Measurements from ENCODE around the gene BAHD1.

The BAHD1 gene

GRCh38 chr15:40469776-40470390, 29.1 kb downstream of the BAHD1 start:
- TF ChIP-seq CTCF (IDR thresholded peaks at IDR 0.05; ENCODE audit: poor library complexity, severe bottlenecking), result no peak
- Histone ChIP-seq H3K36me3 (ENCODE audit: low read depth) (no peaks in the 10 kb centered on the region), H3K4me3 (ENCODE audit: severe bottlenecking) (no peak overlapping the region), H3K27me3 (ENCODE audit: insufficient read depth, poor library complexity, severe bottlenecking) (no peaks in the 10 kb centered on the region), H3K27ac (ENCODE audit: poor library complexity, severe bottlenecking) (peak overlapping the region; percentile 64), H3K4me1 (ENCODE audit: insufficient read depth, poor library complexity, severe bottlenecking) (peaks cover 6% of the 10 kb centered on the region), H3K9me3 (ENCODE audit: severe bottlenecking) (no peaks in the 10 kb centered on the region)
- DNase-seq (ENCODE audit: low spot score), result no peak
- ATAC-seq (ENCODE audit: low read depth), result no peak

GRCh38 chr15:40470423-40471104, 29.8 kb downstream of the BAHD1 start, which contains the start of gene CHST14:
CHST14 (plus strand) TSS chr15:40470984; CDS start chr15:40471214, 230 bp downstream.
- peak within 1 kb of the TSS; percentile 45 for H3K4me3 ChIP-seq (ENCODE audit: severe bottlenecking)
- H3K4me1 ChIP-seq (ENCODE audit: insufficient read depth, poor library complexity, severe bottlenecking), result peaks cover 6% of the 10 kb centered on the region
- ATAC-seq (ENCODE audit: low read depth), result peak; percentile 49
- no peaks in the 10 kb centered on the region for H3K9me3 ChIP-seq (ENCODE audit: severe bottlenecking)
- no peaks in the 10 kb centered on the region for H3K36me3 ChIP-seq (ENCODE audit: low read depth)
- H3K27me3 ChIP-seq (ENCODE audit: insufficient read depth, poor library complexity, severe bottlenecking), result no peaks in the 10 kb centered on the region
- peak; percentile 24 for TF ChIP-seq CTCF (IDR thresholded peaks at IDR 0.05; ENCODE audit: poor library complexity, severe bottlenecking)
- H3K27ac ChIP-seq (ENCODE audit: poor library complexity, severe bottlenecking), result peak within 1 kb of the TSS; percentile 64
- DNase-seq (ENCODE audit: low spot score), result no peak

- peaks cover 6% of the 10 kb centered on the region for H3K4me1 ChIP-seq (ENCODE audit: insufficient read depth, poor library complexity, severe bottlenecking)
- peak overlapping the region; percentile 64 for H3K27ac ChIP-seq (ENCODE audit: poor library complexity, severe bottlenecking)
- ATAC-seq (ENCODE audit: low read depth) (peak; percentile 20), DNase-seq (ENCODE audit: low spot score) (no peak)
- H3K4me3 ChIP-seq (ENCODE audit: severe bottlenecking), result peak overlapping the region; percentile 45
- no peaks in the 10 kb centered on the region for H3K27me3 ChIP-seq (ENCODE audit: insufficient read depth, poor library complexity, severe bottlenecking)
- no peaks in the 10 kb centered on the region for H3K9me3 ChIP-seq (ENCODE audit: severe bottlenecking)
- H3K36me3 ChIP-seq (ENCODE audit: low read depth), result no peaks in the 10 kb centered on the region
- TF ChIP-seq CTCF (IDR thresholded peaks at IDR 0.05; ENCODE audit: poor library complexity, severe bottlenecking), result peak; percentile 1
These were observed 30.5 kb downstream of the BAHD1 start for GRCh38 chr15:40471105-40471807.

GRCh38 chr15:40471808-40472150, 31.0 kb downstream of the BAHD1 start:
- ATAC-seq (ENCODE audit: low read depth), result peak; percentile 39
- Histone ChIP-seq H3K4me1 (ENCODE audit: insufficient read depth, poor library complexity, severe bottlenecking) (peaks cover 6% of the 10 kb centered on the region), H3K27me3 (ENCODE audit: insufficient read depth, poor library complexity, severe bottlenecking) (no peaks in the 10 kb centered on the region), H3K27ac (ENCODE audit: poor library complexity, severe bottlenecking) (peak overlapping the region; percentile 64), H3K36me3 (ENCODE audit: low read depth) (no peaks in the 10 kb centered on the region), H3K9me3 (ENCODE audit: severe bottlenecking) (no peaks in the 10 kb centered on the region), H3K4me3 (ENCODE audit: severe bottlenecking) (peak overlapping the region; percentile 45)
- no peak for TF ChIP-seq CTCF (IDR thresholded peaks at IDR 0.05; ENCODE audit: poor library complexity, severe bottlenecking)
- no peak for DNase-seq (ENCODE audit: low spot score)

All from RWPE2 (cell line).